ENCODE measurements around the gene GNG10. TPM values are rescaled to one million over a fixed set of nuclear protein-coding genes. Genes with fewer than 3 reads are reported as not detected.
A peak's percentile ranks its signal among the peaks of the same experiment; 100 is the strongest.
"Not testable (repeated sequence)": the region's sequence is repeated elsewhere in the genome, so short reads cannot be mapped to it uniquely, and the experiment has no call there.

Gene GNG10
- total and polyA plus RNA-seq, 9 of the 15 experiments (the other 6 are each of a cell fraction or from before 2014, with no cell fraction given) = 13.1 to 37.8 (median 28.4) TPM

- H3K9me3 ChIP-seq (replicated peaks; ENCODE audit: control insufficient read depth, insufficient read depth, low read depth, low read length); CTCF ChIA-PET (ENCODE audit: low intra/inter-chr PET ratio); intact Hi-C loops (cut with micrococcal nuclease); H3K4me2 ChIP-seq (ENCODE audit: insufficient read depth, low read length); H3K4me1 ChIP-seq (replicated peaks in 1 of 2; ENCODE audit: control insufficient read depth in 2 of 2, insufficient read depth in 2 of 2, low read length in 2 of 2); BruUV-seq (replicated peaks); H3K36me3 ChIP-seq (ENCODE audit: control insufficient read depth, insufficient read depth, low read length); H3K9me1 ChIP-seq (ENCODE audit: control insufficient read depth, insufficient read depth, low read length); POLR2A ChIA-PET; H3K79me2 ChIP-seq (ENCODE audit: control insufficient read depth, insufficient read depth, low read length); H3K27ac ChIP-seq (ENCODE audit: extremely low read depth, low read depth, low read length); in situ Hi-C loops (cut with MboI); H4K20me1 ChIP-seq (replicated peaks; ENCODE audit: control insufficient read depth, insufficient read depth, low read length); DNase-seq (ENCODE audit: extremely low read depth in 1 of 4, low spot score in 3 of 4); H3K9ac ChIP-seq (ENCODE audit: insufficient read depth in 1 of 2, low read depth in 2 of 2, low read length in 2 of 2); H3K4me3 ChIP-seq; ATAC-seq; H2AFZ ChIP-seq (ENCODE audit: low read depth, low read length); FAIRE-seq: not testable (repeated sequence)
- peaks cover 21 to 23% of the 10 kb centered on the region in 2 experiments for H3K27me3 ChIP-seq (ENCODE audit: control insufficient read depth in 2 of 2, insufficient read depth in 2 of 2, low read length in 2 of 2)
- 12% methylated on average over 9 of the region's 29 CpGs for WGBS (ENCODE audit: insufficient coverage, low coverage, missing lambda C conversion rate)
Measured at GRCh38 chr9:111617349-111617748, 44.1 kb upstream of the GNG10 start.

DNA sequence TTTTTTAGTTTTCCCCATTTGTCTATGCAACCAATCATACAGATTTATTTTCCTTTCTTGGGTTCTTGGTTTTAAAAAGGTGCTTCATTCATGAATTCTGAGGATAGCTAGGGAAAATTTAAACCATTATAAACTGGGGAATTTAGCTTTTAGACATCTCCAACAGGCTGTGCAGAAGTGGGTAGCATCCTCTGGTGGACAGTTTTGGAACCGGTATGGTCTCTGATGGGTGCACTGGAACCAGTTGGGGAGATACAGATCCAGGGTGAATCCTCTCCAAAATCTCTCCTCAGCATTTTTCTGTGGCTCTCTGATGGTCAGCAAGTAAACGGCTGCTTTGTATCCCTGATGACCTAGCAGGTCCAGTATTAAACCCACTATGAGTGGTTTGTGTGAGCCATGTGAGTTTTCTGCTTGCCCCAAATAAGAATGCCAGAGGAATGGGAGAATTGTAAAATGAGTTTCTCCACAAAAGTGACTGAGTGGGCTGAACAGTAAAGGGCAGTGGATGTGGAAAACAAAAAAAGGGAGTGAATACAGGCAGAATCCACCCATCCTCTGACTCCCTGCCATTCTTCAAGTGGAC, 39.4 kb upstream of the GNG10 start:
- H3K4me1 ChIP-seq (replicated peaks in 1 of 2; ENCODE audit: control insufficient read depth in 2 of 2, insufficient read depth in 2 of 2, low read length in 2 of 2) = no peaks in the 10 kb centered on the region
- CTCF ChIA-PET (ENCODE audit: low intra/inter-chr PET ratio) = interaction anchor here (0.8 kb wide), 1 partner anchor 21 kb away, joined by 4 read pairs; no protein-coding TSS in a partner anchor
- intact Hi-C loops (cut with micrococcal nuclease) (no loop called here), in situ Hi-C loops (cut with MboI) (no loop called here)
- no peak overlapping the region for H3K27ac ChIP-seq (ENCODE audit: extremely low read depth, low read depth, low read length)
- POLR2A ChIA-PET = interaction anchor here (0.6 to 0.8 kb wide), 2 partner anchors 21 to 193 kb away, joined by 4 to 5 read pairs; no protein-coding TSS in a partner anchor
- H3K9ac ChIP-seq (ENCODE audit: insufficient read depth in 1 of 2, low read depth in 2 of 2, low read length in 2 of 2) = no peak overlapping the region
- no peaks in the 10 kb centered on the region for H3K9me3 ChIP-seq (replicated peaks; ENCODE audit: control insufficient read depth, insufficient read depth, low read depth, low read length)
- WGBS (ENCODE audit: insufficient coverage, low coverage, missing lambda C conversion rate) = 0% methylated on average over 2 of the region's 2 CpGs
- no peaks in the 10 kb centered on the region for H3K9me1 ChIP-seq (ENCODE audit: control insufficient read depth, insufficient read depth, low read length)
- no TSS peak for BruUV-seq (replicated peaks)
- H3K4me3 ChIP-seq = no peak overlapping the region
- peak; percentile 89 for ATAC-seq
- H3K27me3 ChIP-seq (ENCODE audit: control insufficient read depth in 2 of 2, insufficient read depth in 2 of 2, low read length in 2 of 2) = peaks cover 0 to 4% of the 10 kb centered on the region in 2 experiments; a peak in 1 of 5 replicates
- H3K4me2 ChIP-seq (ENCODE audit: insufficient read depth, low read length) = no peak overlapping the region
- H2AFZ ChIP-seq (ENCODE audit: low read depth, low read length) = no peak overlapping the region
- no peaks in the 10 kb centered on the region for H4K20me1 ChIP-seq (replicated peaks; ENCODE audit: control insufficient read depth, insufficient read depth, low read length)
- no peaks in the 10 kb centered on the region for H3K79me2 ChIP-seq (ENCODE audit: control insufficient read depth, insufficient read depth, low read length)
- FAIRE-seq = no peak
- no peaks in the 10 kb centered on the region for H3K36me3 ChIP-seq (ENCODE audit: control insufficient read depth, insufficient read depth, low read length)
- DNase-seq (ENCODE audit: extremely low read depth in 1 of 4, low spot score in 3 of 4) = peak; percentile 24 to 37 (median 32)
- TF ChIP-seq PPARD (CRISPR knock-in tag; IDR thresholded peaks at IDR 0.05) (no peak), CTCF (IDR thresholded peaks at IDR 0.05 in 2 of 3, conservative IDR thresholded peaks at IDR 0.05 in 1 of 3; ENCODE audit: insufficient read depth in 2 of 3, low read depth in 1 of 3, low read length in 3 of 3) (peak; percentile 51 to 65 (median 62)), CREB1 (IDR thresholded peaks at IDR 0.05) (no peak), CREB1 (CRISPR knock-in tag; IDR thresholded peaks at IDR 0.05) (no peak), ZKSCAN3 (CRISPR knock-in tag; IDR thresholded peaks at IDR 0.05) (no peak), RAD21 (CRISPR knock-in tag; conservative IDR thresholded peaks at IDR 0.05 in 1 of 2, IDR thresholded peaks at IDR 0.05 in 1 of 2) (peak; percentile 30 to 50; a peak in 3 of 4 replicates), SMC3 (conservative IDR thresholded peaks at IDR 0.05; ENCODE audit: insufficient read depth, low read depth, low read length) (0 out of 2 replicates have a peak, but pooled peaks have one; percentile 24)

Data from K562 (cell line).